SH-SY5Y (cell line): ENCODE data around the gene PFKP.

Source experiments
- GATA2 ChIP-seq: IDR thresholded peaks from 2 replicates; pipeline ENCODE4 v1.6.1; 2011; ENCODE audit warnings: mild to moderate bottlenecking, low read depth, low read length
- GATA3 ChIP-seq: IDR thresholded peaks from 2 replicates; pipeline ENCODE4 v1.6.1; 2011; ENCODE audit warnings: low read depth, mild to moderate bottlenecking, low read length, moderate library complexity

Gene PFKP

GRCh38 chr10:3146289-3146688 is 78.9 kb downstream of the PFKP start:
- no peak for TF ChIP-seq GATA2
- TF ChIP-seq GATA3: no peak

- TF ChIP-seq GATA3 (no peak), GATA2 (no peak)
These were observed 79.9 kb downstream of the PFKP start for GRCh38 chr10:3147117-3147820.

GRCh38 chr10:3148041-3148440 is 80.7 kb downstream of the PFKP start:
- TF ChIP-seq GATA3 (no peak), GATA2 (no peak)

GRCh38 chr10:3148994-3149393 is 81.6 kb downstream of the PFKP start:
- TF ChIP-seq GATA3 (no peak), GATA2 (no peak)

GRCh38 chr10:3149918-3150317 is 82.6 kb downstream of the PFKP start:
- no peak for TF ChIP-seq GATA3
- no peak for TF ChIP-seq GATA2

GRCh38 chr10:3150366-3150765 is 83.0 kb downstream of the PFKP start:
- no peak for TF ChIP-seq GATA2
- TF ChIP-seq GATA3: no peak

- no peak for TF ChIP-seq GATA3
- TF ChIP-seq GATA2: no peak
These were observed 83.6 kb downstream of the PFKP start for GRCh38 chr10:3150961-3151360.

- TF ChIP-seq GATA3 (no peak), GATA2 (no peak)
These were observed 84.7 kb downstream of the PFKP start for GRCh38 chr10:3151889-3152565.

- TF ChIP-seq GATA2: no peak
- no peak for TF ChIP-seq GATA3
These were observed 85.2 kb downstream of the PFKP start for GRCh38 chr10:3152566-3152935.

- TF ChIP-seq GATA2 (no peak), GATA3 (no peak)
These were observed 87.3 kb downstream of the PFKP start for GRCh38 chr10:3154666-3155065.

GRCh38 chr10:3159152-3159551 is 91.8 kb downstream of the PFKP start:
- TF ChIP-seq GATA3: no peak
- no peak for TF ChIP-seq GATA2

GRCh38 chr10:3162533-3162932 is 95.2 kb downstream of the PFKP start:
- TF ChIP-seq GATA3: no peak
- TF ChIP-seq GATA2: no peak

GRCh38 chr10:3163879-3164278 is 96.5 kb downstream of the PFKP start:
- TF ChIP-seq GATA2: no peak
- TF ChIP-seq GATA3: no peak

- TF ChIP-seq GATA2 (no peak), GATA3 (no peak)
These were observed 97.8 kb downstream of the PFKP start for GRCh38 chr10:3165196-3165595.
